GM18519 (cell line): ENCODE results near the gene MRPL14.

ENCODE experiments used
- ATAC-seq: cut with Tn5 transposase; IDR thresholded peaks from one replicate; pipeline ENCODE4 v1.9.1; 2021; ENCODE audit warnings: mild to moderate bottlenecking, moderate library complexity; ENCODE audit not compliant: unreplicated experiment, low FRiP score

The MRPL14 gene

GRCh38 chr6:44081753-44082152, 45.5 kb downstream of the MRPL14 start:
- ATAC-seq: no peak

- no peak for ATAC-seq
Measured at GRCh38 chr6:44080561-44081521, 46.4 kb downstream of the MRPL14 start.

DNA sequence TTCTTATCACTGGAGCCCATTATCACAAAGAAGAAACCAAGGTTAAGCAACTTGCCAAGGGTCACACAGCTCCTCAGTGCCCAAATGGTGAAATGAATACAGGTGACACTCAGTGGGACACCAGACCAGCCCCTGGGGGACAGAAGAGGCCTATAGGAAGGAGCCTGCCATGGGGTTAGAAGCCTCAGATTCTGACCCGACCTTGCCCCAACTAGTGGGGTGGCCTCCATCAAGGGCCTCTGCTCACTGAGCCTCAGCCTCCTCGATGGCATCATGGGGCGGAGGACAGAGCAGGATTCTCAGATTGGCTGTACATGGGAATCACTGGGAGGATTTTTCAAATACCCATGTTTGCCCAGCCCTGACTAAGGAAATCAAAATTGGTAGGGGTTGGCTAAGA, 47.6 kb downstream of the MRPL14 start:
- no peak for ATAC-seq

DNA sequence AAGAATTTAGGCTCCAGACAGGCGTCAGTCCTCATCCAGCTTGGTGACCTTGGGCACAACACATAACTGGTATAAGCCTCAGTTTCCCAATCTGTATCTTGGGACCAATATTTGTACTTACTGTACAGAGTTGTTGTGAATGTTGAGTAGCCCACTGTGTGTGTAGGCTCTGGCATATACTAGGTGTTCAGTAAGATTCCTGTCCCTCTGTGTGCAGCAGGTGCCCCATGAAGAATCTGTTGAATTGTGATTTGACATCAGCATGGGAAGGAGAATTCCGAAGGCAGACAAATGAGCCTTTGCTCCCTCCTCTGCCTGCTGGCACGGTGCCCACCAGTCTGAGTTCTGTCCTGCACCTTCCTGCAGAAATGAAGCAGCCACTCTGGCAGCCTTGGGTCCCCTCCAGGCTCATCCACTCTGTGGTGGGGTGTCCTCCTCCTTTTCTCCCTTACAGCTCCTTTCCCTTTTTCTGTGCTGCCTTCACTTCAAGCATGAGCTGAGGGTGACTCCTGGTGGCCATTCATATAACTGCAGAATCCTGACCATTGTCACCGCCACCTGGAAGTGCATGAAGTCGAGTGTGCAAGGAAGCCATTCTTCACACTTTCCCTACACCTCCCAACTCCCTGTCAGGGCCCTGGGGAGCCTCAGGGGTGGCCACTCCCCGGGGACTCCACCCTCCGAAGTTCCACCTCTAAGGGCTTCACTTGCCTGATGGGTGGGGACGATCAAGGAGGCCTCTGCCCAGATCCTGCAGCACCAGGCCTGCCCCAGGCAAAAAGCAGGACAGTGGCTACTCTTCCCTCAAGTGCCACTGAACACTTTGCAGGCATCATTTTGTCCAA, 48.2 kb downstream of the MRPL14 start:
- no peak for ATAC-seq

GRCh38 chr6:44078219-44078826, 48.9 kb downstream of the MRPL14 start:
- ATAC-seq: no peak

- no peak for ATAC-seq
Measured at GRCh38 chr6:44077214-44077946, 49.9 kb downstream of the MRPL14 start.

- no peak for ATAC-seq
Measured at GRCh38 chr6:44076356-44077213, 50.7 kb downstream of the MRPL14 start.

- no peak for ATAC-seq
Measured at GRCh38 chr6:44075647-44076355, 51.5 kb downstream of the MRPL14 start.

DNA sequence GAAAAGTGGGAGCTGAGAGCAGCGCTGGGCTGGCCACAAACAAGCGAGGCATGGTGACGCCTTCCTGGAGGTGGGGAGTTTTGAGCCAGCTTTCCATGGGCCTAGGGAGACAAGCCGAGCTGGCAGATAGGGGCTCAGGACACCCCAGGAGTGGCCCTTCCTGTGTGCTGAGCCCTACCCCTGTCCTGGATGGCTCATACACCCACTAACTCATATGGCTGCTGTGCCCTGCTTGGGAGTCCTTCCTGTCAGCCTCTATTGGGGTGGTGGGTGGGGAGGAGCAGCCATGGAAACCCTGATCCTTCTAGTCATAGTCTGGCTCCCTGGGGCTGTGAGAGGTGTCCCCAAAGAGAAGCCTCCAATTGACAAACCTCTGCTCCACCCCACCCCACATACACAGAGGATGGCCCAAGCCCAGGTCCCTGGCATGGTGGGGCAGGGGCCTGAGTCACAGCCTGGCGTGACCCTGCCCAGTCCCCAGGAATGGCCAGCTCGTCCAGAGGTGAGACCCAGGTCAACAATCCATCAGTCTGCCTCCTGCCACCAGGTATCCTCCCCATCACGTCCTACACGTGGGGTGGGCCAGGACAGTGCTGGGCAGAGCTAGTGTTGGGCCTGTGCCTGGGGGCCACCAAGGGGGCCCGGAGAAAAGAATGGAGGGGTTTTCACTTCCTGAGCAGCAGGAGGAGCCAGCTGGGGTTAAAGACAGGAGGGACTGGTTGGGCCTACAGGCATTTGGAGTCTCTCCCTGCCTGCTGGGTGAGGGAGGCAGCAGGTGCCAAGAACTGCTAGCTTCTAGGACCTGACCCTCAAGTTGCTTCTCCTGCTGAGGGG, 52.2 kb downstream of the MRPL14 start:
- no peak for ATAC-seq

GRCh38 chr6:44074439-44074812, 52.8 kb downstream of the MRPL14 start:
- ATAC-seq: no peak

GRCh38 chr6:44073612-44074438, 53.4 kb downstream of the MRPL14 start:
- ATAC-seq: no peak

GRCh38 chr6:44072959-44073611, 54.2 kb downstream of the MRPL14 start:
- ATAC-seq: no peak

- ATAC-seq: no peak
Measured at GRCh38 chr6:44072452-44072958, 54.7 kb downstream of the MRPL14 start.

DNA sequence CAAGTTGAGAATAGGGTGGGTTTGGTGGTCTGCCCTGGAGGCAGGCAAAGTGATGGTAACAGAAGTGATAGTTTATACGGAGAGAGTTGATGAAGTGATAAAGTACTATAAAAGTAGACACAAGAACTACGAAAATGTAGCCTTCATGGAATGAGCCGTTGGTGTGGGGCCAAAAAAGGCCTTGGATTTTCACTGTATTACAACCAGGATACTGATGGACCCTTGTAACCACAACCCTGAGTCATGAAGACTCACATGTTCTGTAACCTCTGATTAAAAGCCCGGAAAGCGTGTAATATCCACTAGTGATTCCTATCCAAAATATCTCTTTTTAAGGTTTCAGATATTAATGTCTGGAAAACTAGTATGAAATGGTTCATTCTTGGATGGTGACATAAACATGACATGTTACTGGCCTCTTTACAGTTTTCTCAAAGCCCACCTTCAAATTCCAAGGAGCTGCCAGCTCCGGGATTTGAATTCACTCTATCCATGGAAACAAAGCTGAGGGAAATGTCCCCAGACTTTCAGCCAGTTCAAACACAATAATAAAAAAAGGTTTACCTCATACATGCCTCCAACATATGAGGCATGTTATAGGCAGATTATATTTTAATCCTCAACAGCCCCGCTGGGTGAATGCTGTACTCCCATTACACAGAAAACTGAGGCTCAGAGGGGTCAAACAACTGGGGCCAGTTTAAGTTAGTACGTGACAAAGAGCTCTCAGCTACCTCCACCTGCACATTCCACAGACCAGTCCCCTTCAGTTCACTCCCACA, 55.4 kb downstream of the MRPL14 start:
- no peak for ATAC-seq

DNA sequence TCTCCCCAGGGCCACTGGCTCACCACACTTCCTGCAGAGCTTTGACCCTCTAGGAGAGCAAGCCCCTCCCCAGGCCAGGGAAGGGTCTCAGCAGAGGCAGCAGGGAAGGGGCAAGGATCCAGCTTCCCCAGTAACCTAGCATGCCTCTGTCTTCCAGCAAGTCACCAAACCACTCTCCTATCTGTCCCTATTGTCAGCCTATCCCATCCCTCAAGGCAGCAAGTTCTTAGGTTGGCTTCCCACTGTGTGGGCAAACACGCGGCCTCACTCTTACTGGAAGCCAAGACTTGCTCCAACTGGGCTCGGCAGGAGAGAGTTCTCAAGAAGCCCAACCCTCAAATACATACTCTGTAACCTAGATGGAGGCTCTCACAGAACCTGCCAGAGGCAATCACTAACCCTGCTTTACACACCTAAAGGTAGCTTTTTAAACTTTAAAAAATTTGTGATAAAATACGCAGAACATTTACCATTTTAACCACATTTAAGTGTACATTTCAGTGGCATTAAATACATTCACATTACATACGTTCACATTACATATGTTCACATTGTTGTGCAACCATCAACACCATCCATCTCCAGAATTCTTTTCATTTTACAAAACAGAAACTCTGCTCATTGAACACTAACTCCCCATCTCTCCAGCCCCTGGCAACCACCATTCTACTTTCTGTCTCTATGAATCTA, 58.5 kb downstream of the MRPL14 start:
- ATAC-seq: no peak
